Activated B cell treated with CpG ODN at 0.5 μM for 24 hours (primary cell): Measurements from ENCODE around the gene SCML2. TPM values are rescaled to one million over a fixed set of nuclear protein-coding genes. Genes with fewer than 3 reads are reported as not detected.

Experiments
- ATAC-seq: fragments of 200-7000 bp; cut with Tn5 transposase; one replicate; pipeline ENCODE4 v1.10.0; 2021; ENCODE audit warnings: low read depth, mild to moderate bottlenecking, moderate library complexity
- CTCF ChIA-PET: fragments of 350-600 bp; sonication (Branson Sonifier 250); formaldehyde crosslinking; loops from one replicate; lab custom pipeline; 2021; ENCODE audit warnings: antibody characterized with exemption; lab: Charles Lee
- POLR2A ChIA-PET: fragments of 350-600 bp; sonication (Branson Sonifier 250); formaldehyde crosslinking; loops from one replicate; lab custom pipeline; 2021; ENCODE audit warnings: antibody characterized with exemption; lab: Charles Lee
- DNase-seq: peaks from one replicate; pipeline ENCODE4 v3.0.0; 2022
- H3K27ac Mint-ChIP-seq: one replicate; pipeline ENCODE4 v1.8.0; 2020; ENCODE audit warnings: mixed read lengths
- H3K27me3 Mint-ChIP-seq: one replicate; pipeline ENCODE4 v1.8.0; 2021; ENCODE audit warnings: mixed read lengths
- H3K36me3 Mint-ChIP-seq: one replicate; pipeline ENCODE4 v1.8.0; 2021; ENCODE audit warnings: low read depth, mixed read lengths
- H3K4me1 Mint-ChIP-seq: one replicate; pipeline ENCODE4 v1.8.0; 2021; ENCODE audit warnings: mixed read lengths
- H3K4me3 Mint-ChIP-seq: one replicate; pipeline ENCODE4 v1.8.0; 2020; ENCODE audit warnings: mild to moderate bottlenecking, mixed read lengths
- H3K9me3 Mint-ChIP-seq: one replicate; pipeline ENCODE4 v1.8.0; 2020; ENCODE audit warnings: mixed read lengths
- intact Hi-C: fragments of 100-400 bp; cut with micrococcal nuclease; formaldehyde crosslinking; loops from one replicate; pipeline ENCODE4 v1.15.1; 2024
- total RNA-seq: library from RNA; stranded (reverse); gene quantifications from 2 replicates; pipeline ENCODE4 v1.2.3, GENCODE V29; 2022
- TF ChIP-seq, protein P1 (sequence below): fragments of 200-600 bp; IDR thresholded peaks from one replicate; pipeline ENCODE4 v1.8.0; 2022; ENCODE audit warnings: antibody characterized with exemption, mild to moderate bottlenecking

Gene SCML2
- 1.3 and 2.1 TPM in 2 replicates for total RNA-seq

DNA sequence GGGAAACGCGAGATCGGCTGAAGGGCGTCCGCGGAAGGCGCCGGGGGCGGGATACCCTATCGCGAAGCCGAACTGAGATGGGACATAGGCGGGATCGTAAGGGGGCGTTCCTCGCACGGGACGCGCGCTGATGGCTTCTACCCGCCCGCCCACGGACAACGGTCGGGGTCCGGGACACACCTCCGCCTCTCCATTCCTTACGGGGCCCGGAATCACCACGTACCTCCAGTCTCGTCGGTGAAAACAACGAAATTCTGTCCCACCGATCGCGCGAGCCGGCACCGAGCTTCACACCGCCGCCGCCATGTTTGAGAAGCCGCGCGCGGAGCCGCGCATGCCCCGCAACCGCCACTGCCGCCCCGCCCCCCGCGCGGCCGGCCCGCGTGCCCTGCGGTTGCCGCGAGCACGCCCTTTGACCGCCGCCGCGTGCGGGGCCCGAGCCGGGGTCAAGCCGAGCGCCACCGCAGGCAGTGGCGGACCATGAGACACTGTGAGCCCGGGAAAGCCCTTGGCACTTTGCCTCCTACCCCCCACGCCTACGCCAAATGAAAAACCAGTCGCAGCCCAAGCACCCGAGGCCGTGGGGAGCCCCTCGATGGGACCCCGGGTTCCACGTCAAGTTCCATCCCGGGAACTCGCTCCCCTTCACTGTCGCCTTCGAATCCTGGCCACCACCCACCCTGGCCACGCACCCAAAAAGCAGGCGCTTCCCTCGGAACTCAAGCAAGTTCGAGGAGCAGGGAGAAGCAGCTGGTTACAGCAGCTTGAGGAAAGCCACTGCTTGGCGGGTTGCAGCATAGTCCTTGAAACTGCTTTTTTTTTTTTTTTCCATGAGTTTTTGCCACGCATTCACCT, at the start of gene SCML2:
SCML2 (minus strand) TSS at position 320 of the 855 bp plus-strand sequence. CDS start 20,617 bp downstream, outside the sequence.
- no peaks in the 10 kb centered on the region for H3K27me3 Mint-ChIP-seq
- CTCF ChIA-PET = interaction anchor here (0.8 to 1.1 kb wide), 3 partner anchors 22 to 1710 kb away, joined by 3 to 5 read pairs (median 3); no protein-coding TSS in a partner anchor
- intact Hi-C loops = loop anchor here (1.0 to 5.0 kb wide), 3 partner anchors 71 to 628 kb away; partner anchors contain the start of genes CDKL5, PHKA2 and SCML1
- H3K27ac Mint-ChIP-seq = no peak within 1 kb of the TSS
- no peaks in the 10 kb centered on the region for H3K36me3 Mint-ChIP-seq
- no peaks in the 10 kb centered on the region for H3K9me3 Mint-ChIP-seq
- H3K4me3 Mint-ChIP-seq = peak within 1 kb of the TSS; percentile 85
- DNase-seq (peak; percentile 45), ATAC-seq (peak; percentile 78)
- H3K4me1 Mint-ChIP-seq = peaks cover 6% of the 10 kb centered on the region
- TF ChIP-seq, protein P1, sequence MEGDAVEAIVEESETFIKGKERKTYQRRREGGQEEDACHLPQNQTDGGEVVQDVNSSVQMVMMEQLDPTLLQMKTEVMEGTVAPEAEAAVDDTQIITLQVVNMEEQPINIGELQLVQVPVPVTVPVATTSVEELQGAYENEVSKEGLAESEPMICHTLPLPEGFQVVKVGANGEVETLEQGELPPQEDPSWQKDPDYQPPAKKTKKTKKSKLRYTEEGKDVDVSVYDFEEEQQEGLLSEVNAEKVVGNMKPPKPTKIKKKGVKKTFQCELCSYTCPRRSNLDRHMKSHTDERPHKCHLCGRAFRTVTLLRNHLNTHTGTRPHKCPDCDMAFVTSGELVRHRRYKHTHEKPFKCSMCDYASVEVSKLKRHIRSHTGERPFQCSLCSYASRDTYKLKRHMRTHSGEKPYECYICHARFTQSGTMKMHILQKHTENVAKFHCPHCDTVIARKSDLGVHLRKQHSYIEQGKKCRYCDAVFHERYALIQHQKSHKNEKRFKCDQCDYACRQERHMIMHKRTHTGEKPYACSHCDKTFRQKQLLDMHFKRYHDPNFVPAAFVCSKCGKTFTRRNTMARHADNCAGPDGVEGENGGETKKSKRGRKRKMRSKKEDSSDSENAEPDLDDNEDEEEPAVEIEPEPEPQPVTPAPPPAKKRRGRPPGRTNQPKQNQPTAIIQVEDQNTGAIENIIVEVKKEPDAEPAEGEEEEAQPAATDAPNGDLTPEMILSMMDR = no peak
- POLR2A ChIA-PET = interaction anchor here (0.7 to 1.8 kb wide), 2 partner anchors 12 to 44 kb away, joined by 3 to 5 read pairs; no protein-coding TSS in a partner anchor

DNA sequence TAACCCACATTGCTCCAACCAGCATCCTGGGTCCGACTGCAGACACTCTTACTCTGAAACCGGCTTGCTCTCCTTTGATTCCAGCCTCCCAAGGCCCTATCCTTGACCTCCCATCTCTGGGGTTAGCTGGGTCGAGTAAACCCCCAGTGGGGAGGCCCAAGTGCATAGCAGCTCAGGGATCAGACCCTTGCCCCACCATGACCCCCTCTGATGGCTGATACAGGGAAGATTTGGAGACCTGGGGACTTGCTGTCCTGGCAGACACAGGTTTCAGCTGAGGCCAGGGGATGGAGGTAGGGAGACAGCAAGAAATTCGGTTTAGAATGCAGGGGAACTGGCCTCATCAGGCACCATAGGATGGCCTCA, 47.3 kb upstream of the SCML2 start:
- ATAC-seq (no peak), DNase-seq (no peak)
- ChIA-PET POLR2A (no interaction called here), CTCF (no interaction called here)
- no peaks in the 10 kb centered on the region for H3K36me3 Mint-ChIP-seq
- H3K27me3 Mint-ChIP-seq = no peaks in the 10 kb centered on the region
- H3K9me3 Mint-ChIP-seq = no peaks in the 10 kb centered on the region
- TF ChIP-seq, protein P1 = no peak
- intact Hi-C loops = no loop called here
- H3K4me1 Mint-ChIP-seq = no peaks in the 10 kb centered on the region
- no peak overlapping the region for H3K27ac Mint-ChIP-seq
- no peak overlapping the region for H3K4me3 Mint-ChIP-seq

DNA sequence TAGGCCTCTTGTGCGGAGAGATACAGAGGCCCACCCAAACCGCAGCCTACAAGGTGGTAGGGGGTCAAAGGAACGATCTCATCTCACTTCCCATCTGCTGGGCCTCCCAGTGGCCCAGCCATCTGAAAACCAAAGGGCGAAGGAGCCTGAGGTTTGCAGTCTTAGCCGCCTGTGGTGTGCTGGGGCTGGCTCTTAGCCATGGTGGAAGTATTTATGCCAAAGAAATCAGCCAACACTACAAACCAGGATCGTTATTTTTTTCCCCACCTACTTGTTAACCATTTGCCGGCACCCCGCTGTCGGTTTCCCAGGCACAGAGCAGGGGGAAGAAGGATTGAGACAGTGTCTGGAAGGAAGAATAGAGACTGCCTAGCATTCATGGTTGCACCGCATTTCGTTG, 40.0 kb upstream of the SCML2 start:
- ChIA-PET CTCF (no interaction called here), POLR2A (no interaction called here)
- Mint-ChIP-seq H3K36me3 (no peaks in the 10 kb centered on the region), H3K27ac (no peak overlapping the region), H3K27me3 (no peaks in the 10 kb centered on the region), H3K4me3 (no peak overlapping the region), H3K9me3 (no peaks in the 10 kb centered on the region), H3K4me1 (no peaks in the 10 kb centered on the region)
- no peak for ATAC-seq
- no peak for DNase-seq
- TF ChIP-seq, protein P1 = no peak
- intact Hi-C loops = loop anchor here (5.0 kb wide), 1 partner anchor 1138 kb away; no protein-coding TSS in a partner anchor

DNA sequence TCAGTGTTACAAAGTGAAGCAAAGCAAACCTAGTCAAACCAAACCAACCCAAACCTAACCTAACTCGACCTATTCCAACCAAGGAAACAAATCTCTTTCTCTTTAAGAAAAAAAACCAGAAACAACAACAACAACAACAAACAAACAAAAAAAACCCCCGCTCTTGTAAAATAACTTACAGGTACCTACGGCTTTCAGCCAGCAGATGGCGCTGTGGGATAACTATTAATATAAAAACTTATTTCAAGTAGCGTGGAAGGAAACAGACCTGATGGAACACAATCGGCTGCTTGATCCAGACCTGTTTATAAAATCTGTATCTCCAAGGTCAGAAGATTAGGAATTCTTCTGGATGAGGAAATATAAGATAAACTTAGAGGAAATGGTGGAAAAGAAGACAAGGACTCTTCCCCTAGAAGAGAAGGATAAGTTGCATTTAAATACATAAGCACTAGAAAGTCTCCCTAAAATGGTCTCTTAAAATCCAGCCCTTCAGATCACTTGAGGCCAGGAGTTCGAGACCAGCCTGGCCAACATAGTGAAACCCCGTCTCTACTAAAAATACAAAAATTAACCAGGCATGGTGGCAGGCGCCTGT, 36.6 kb upstream of the SCML2 start:
- Mint-ChIP-seq H3K27me3 (no peaks in the 10 kb centered on the region), H3K4me3 (no peak overlapping the region), H3K36me3 (no peaks in the 10 kb centered on the region), H3K27ac (no peak overlapping the region), H3K9me3 (no peaks in the 10 kb centered on the region), H3K4me1 (no peaks in the 10 kb centered on the region)
- ChIA-PET POLR2A (no interaction called here), CTCF (no interaction called here)
- intact Hi-C loops = loop anchor here (1.0 to 5.0 kb wide), 4 partner anchors 495 to 1141 kb away; no protein-coding TSS in a partner anchor
- ATAC-seq (peak; percentile 37), DNase-seq (peak; percentile 14)
- TF ChIP-seq, protein P1 = no peak

DNA sequence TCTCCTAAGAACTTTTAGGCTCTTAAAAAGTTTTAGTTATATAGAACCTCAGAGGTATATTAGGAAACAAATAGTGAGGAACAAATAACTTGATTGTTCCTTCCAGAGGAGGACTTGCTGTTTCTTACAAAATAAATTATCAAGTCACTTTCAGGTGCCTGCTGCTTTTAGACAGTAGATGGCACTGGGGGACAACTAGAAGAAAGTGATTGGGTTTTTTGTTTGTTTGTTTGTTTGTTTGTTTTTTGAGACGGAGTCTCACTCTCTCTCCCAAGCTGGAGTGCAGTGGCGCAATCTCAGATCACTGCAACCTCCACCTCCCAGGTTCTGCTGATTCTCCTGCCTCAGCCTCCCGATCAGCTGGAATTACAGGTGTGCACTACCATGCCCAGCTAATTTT, 35.5 kb upstream of the SCML2 start:
- POLR2A ChIA-PET = no interaction called here

More for the DNA sequence above, 35.5 kb upstream of the SCML2 start:
- no peak for ATAC-seq
- Mint-ChIP-seq H3K27me3 (no peaks in the 10 kb centered on the region), H3K36me3 (no peaks in the 10 kb centered on the region), H3K4me3 (no peak overlapping the region), H3K27ac (no peak overlapping the region), H3K9me3 (no peaks in the 10 kb centered on the region), H3K4me1 (no peaks in the 10 kb centered on the region)
- intact Hi-C loops = loop anchor here (5.0 kb wide), 1 partner anchor 1142 kb away; no protein-coding TSS in a partner anchor
- TF ChIP-seq, protein P1 = no peak
- CTCF ChIA-PET = interaction anchor here (0.9 kb wide), 1 partner anchor 942 kb away, joined by 4 read pairs; no protein-coding TSS in a partner anchor
- no peak for DNase-seq
